Fibroblast of lung (primary cell): ENCODE data around the gene SYT15.
"Not testable (repeated sequence)": the region's sequence is repeated elsewhere in the genome, so short reads cannot be mapped to it uniquely, and the experiment has no call there.

Experiments
- CTCF ChIP-seq, 2 donors: IDR thresholded peaks in 1 of 2; conservative IDR thresholded peaks in 1 of 2; 1 replicate in 1 of 2; 2 replicates in 1 of 2; pipeline ENCODE4 v1.5.1; 2011 to 2012; ENCODE audit warnings: low read length in 2 of 2, control low read depth in 1 of 2, inconsistent platforms in 1 of 2, low read depth in 1 of 2, mild to moderate bottlenecking in 1 of 2
- EZH2 ChIP-seq: IDR thresholded peaks from 2 replicates; pipeline ENCODE4 v1.5.1; 2012; ENCODE audit warnings: low read length, control low read depth, mild to moderate bottlenecking; ENCODE audit errors: missing control alignments

- TF ChIP-seq CTCF (conservative IDR thresholded peaks at IDR 0.05 in 1 of 2, IDR thresholded peaks at IDR 0.05 in 1 of 2; ENCODE audit: low read depth in 1 of 2, low read length in 2 of 2); EZH2: not testable (repeated sequence)
Measured at GRCh38 chr10:46631683-46632082, 52.8 kb downstream of the SYT15 start.
